NT2/D1 (cell line): Measurements from ENCODE around the gene PTPRG.

Experiments used
- DNase-seq: peaks from one replicate; pipeline ENCODE4 v3.0.0-alpha.2; 2011; ENCODE audit warnings: low read depth, low spot score
- H3K27me3 ChIP-seq: 2 replicates; pipeline ENCODE4 v1.6.0; 2011; ENCODE audit warnings: mild to moderate bottlenecking; ENCODE audit not compliant: insufficient read length, insufficient read depth
- H3K36me3 ChIP-seq: 2 replicates; pipeline ENCODE4 v1.6.1; 2011; ENCODE audit warnings: mild to moderate bottlenecking, low read length, mixed read lengths; ENCODE audit not compliant: insufficient read depth, insufficient read length
- H3K4me1 ChIP-seq: 2 replicates; pipeline ENCODE4 v1.5.1; 2011; ENCODE audit not compliant: insufficient read depth, insufficient read length
- H3K4me3 ChIP-seq: 2 replicates; pipeline ENCODE4 v1.5.1; 2011; ENCODE audit warnings: low read depth; ENCODE audit not compliant: insufficient read length
- H3K9ac ChIP-seq: 2 replicates; pipeline ENCODE4 v1.6.0; 2011; ENCODE audit warnings: low read depth; ENCODE audit not compliant: insufficient read length
- H3K9me3 ChIP-seq: 2 replicates; pipeline ENCODE4 v1.5.1; 2011; ENCODE audit warnings: mild to moderate bottlenecking, low read length; ENCODE audit not compliant: insufficient read depth
- SUZ12 ChIP-seq: IDR thresholded peaks from 2 replicates; pipeline ENCODE4 v1.6.1; 2011; ENCODE audit not compliant: insufficient read length, insufficient read depth; ENCODE audit errors: extremely low read depth
- YY1 ChIP-seq: IDR thresholded peaks from 2 replicates; pipeline ENCODE4 v1.6.1; 2011; ENCODE audit not compliant: insufficient read length, insufficient read depth
- ZNF274 ChIP-seq: IDR thresholded peaks from 2 replicates; pipeline ENCODE4 v1.6.1; 2011; ENCODE audit warnings: mild to moderate bottlenecking, low read depth, low read length

Gene PTPRG

DNA sequence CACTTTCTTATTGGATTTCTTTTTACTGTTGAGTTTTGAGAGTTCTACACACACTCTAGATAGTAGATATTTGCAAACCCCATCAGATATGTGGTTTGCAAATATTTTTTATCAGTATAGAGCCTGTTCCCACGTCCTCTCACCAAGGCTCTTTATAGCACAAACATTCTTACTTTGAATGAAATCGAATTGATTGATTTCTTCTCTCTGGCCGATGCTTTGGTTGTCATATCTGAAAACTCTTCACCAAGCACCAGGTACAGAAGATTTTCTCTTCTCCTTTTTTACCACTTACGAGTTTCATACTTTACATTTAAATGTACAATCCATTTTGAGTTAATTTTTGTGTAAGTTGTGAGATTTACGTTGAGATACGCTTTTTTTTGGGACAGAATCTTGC lies 163.4 kb downstream of the PTPRG start:
- Histone ChIP-seq H3K36me3 (no peaks in the 10 kb centered on the region), H3K4me1 (no peaks in the 10 kb centered on the region)

DNA sequence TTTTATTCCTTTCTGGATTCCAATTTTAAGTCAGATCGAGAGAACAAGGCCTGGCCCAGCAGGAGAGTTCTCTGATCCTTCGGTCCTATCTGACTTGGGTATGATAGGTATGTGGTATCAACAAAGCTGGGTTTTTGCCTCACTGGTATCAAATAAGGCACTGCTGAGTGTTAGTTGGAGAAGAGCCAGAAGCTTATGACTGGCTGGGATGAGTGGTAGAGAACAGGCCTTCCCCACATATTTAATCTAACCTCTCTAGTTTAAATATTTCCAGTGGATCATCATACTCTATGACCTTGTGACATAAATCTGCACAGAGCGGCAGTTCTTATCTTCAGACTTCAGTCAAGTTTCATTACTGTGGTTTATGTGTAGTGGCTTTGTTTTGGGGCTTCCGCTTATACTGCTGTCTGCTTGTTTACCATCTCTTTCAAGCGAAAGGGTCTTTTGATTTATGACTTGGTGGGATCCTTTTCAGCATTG lies 164.5 kb downstream of the PTPRG start:
- Histone ChIP-seq H3K36me3 (no peaks in the 10 kb centered on the region), H3K9me3 (no peaks in the 10 kb centered on the region), H3K4me1 (peaks cover 2% of the 10 kb centered on the region), H3K27me3 (no peaks in the 10 kb centered on the region), H3K4me3 (no peak overlapping the region), H3K9ac (no peak overlapping the region)
- DNase-seq: no peak
- no peak for TF ChIP-seq SUZ12
- TF ChIP-seq ZNF274: no peak
- no peak for TF ChIP-seq YY1

More for the DNA sequence above, 163.4 kb downstream of the PTPRG start:
- DNase-seq: no peak
- no peak for TF ChIP-seq ZNF274
- TF ChIP-seq YY1: no peak
- TF ChIP-seq SUZ12: no peak
- no peaks in the 10 kb centered on the region for H3K9me3 ChIP-seq
- H3K9ac ChIP-seq: no peak overlapping the region
- no peak overlapping the region for H3K4me3 ChIP-seq
- no peaks in the 10 kb centered on the region for H3K27me3 ChIP-seq

DNA sequence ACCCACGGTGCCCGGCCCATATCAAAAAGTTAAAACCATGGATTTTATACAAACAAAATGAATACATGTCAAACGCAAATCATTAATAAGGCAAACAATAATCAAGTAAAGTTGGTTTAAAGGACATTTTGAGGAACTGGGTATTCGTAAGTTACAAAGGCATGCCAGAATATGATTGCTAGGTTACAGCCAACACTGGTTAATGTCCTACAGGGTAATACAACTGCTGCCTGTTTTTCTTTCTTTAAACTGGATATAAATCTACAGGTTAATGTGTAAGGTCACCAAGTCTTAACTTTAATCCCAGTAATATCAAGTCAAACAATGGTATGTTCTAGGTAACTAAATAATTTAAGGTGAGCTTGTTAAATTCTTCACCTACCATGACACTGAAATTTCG lies 166.1 kb downstream of the PTPRG start:
- H3K4me3 ChIP-seq: no peak overlapping the region
- H3K4me1 ChIP-seq: peaks cover 2% of the 10 kb centered on the region
- TF ChIP-seq YY1 (no peak), SUZ12 (no peak), ZNF274 (no peak)
- H3K27me3 ChIP-seq: no peaks in the 10 kb centered on the region
- no peak for DNase-seq
- H3K36me3 ChIP-seq: no peaks in the 10 kb centered on the region
- H3K9me3 ChIP-seq: no peaks in the 10 kb centered on the region
- H3K9ac ChIP-seq: no peak overlapping the region

DNA sequence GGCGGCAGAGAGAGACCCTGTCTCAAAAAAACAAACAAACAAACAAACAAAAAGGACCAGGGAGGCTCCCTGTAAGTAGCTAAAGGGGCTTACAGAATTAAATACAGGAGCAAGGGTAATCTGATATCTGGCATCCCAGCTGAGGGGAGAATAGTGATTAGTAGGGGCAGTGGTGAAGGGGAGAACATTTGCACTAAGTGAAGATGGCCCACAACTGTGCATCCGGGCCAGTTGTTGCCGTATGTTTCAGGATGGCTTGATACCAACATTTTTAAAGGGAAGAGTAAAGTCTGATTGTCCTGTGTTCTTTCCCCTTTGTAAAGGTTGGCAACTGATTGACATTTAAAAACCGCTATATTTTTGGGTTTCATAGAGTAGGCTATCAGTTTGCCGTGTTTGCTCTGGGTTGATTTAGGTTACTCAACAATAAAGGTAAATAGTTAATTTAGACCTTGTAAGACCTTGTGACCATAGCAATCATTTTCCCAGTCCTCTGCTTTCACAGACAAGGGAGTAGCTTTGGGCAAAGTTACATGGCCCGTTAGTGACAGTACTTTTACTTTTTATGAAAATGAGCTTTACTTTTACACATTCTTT lies 167.8 kb downstream of the PTPRG start:
- H3K4me3 ChIP-seq: no peak overlapping the region
- TF ChIP-seq ZNF274: no peak
- no peak for TF ChIP-seq SUZ12
- TF ChIP-seq YY1: no peak
- no peaks in the 10 kb centered on the region for H3K27me3 ChIP-seq
- H3K9ac ChIP-seq: no peak overlapping the region
- no peak for DNase-seq
- no peaks in the 10 kb centered on the region for H3K9me3 ChIP-seq
- no peaks in the 10 kb centered on the region for H3K36me3 ChIP-seq
- H3K4me1 ChIP-seq: peaks cover 2% of the 10 kb centered on the region

DNA sequence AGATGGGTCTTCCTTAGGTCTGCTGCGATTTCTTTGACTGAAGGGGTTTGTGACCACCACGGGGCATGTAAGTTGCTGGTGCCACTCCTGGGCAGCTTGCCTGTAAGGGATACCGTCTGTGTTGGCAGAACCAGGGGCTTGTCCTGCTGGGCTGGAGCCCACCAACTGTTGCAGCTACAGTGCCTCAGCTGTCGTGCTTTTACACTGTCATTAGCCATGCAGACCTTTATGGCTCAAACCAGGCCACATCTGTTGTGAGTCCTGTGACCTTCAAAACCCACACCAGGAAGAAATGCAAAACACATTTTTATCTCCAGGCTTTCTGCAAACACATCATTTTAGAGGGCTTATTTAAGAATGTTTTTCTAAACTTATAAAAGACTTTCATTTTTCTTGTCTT lies 168.7 kb downstream of the PTPRG start:
- H3K4me1 ChIP-seq: peaks cover 2% of the 10 kb centered on the region
- no peaks in the 10 kb centered on the region for H3K27me3 ChIP-seq
- no peak for DNase-seq
- no peaks in the 10 kb centered on the region for H3K36me3 ChIP-seq
- TF ChIP-seq YY1: no peak
- no peak for TF ChIP-seq SUZ12
- no peak for TF ChIP-seq ZNF274
- H3K4me3 ChIP-seq: no peak overlapping the region
- no peak overlapping the region for H3K9ac ChIP-seq
- H3K9me3 ChIP-seq: no peaks in the 10 kb centered on the region

DNA sequence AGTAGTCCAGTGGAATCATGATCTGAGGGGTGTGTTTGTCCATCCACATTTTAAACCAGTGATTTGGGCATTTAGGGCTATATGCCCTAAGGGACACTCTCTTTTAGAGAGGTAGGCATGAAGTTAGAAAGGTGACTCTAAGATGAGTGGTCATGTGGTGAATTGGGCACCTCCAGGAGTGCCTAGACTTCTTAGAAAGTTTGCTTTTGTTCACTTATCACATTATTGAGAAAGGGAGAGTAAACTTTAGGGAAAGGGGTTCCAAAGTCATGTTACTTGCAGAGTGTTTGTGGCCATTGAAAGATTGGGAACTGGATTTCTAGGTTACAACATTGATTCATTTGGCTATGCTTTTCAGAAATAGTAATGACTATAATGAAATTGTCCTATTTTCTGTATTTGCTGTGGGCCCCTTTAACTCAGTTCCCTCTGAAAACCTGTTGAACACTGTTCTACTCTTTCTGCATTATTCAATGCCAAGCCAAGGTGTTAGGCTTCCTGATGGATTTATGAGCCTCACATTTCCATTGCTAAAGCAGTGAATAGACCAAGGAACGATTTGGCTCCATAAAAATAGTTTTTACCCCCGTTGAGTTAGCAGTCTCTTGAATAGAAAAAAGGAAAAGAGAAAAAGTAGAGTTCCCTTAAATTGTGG lies 169.3 kb downstream of the PTPRG start:
- no peak overlapping the region for H3K9ac ChIP-seq
- no peak for TF ChIP-seq YY1
- TF ChIP-seq ZNF274: no peak
- TF ChIP-seq SUZ12: no peak
- H3K4me3 ChIP-seq: no peak overlapping the region
- H3K9me3 ChIP-seq: no peaks in the 10 kb centered on the region
- H3K27me3 ChIP-seq: no peaks in the 10 kb centered on the region
- H3K4me1 ChIP-seq: peaks cover 2% of the 10 kb centered on the region
- no peaks in the 10 kb centered on the region for H3K36me3 ChIP-seq
- no peak for DNase-seq

DNA sequence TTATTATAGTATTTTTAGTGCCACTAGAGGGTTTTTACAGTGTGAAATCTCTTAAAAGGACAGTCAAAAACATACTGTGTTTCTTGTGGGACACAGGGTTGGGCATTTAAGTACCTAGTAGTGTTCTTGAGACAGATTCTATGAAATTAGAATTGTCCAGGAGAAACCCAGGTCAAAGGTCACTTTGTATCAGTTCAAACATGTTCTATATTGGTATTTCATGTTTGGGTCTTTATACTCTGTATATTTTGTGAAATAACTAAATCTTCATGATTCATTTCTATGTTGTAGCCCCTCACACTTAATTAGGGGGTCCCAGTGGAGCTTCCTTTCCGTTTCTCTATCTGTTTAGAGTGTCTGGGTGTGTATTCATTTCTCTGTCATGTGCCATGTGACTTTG lies 171.6 kb downstream of the PTPRG start:
- no peaks in the 10 kb centered on the region for H3K9me3 ChIP-seq
- no peaks in the 10 kb centered on the region for H3K27me3 ChIP-seq
- no peak for DNase-seq
- TF ChIP-seq SUZ12 (no peak), ZNF274 (no peak), YY1 (no peak)
- H3K4me3 ChIP-seq: no peak overlapping the region
- no peaks in the 10 kb centered on the region for H3K36me3 ChIP-seq
- H3K4me1 ChIP-seq: peaks cover 2% of the 10 kb centered on the region
- H3K9ac ChIP-seq: no peak overlapping the region
